NCI-H1694 treated with DMSO at 0.1 percent for 48 hours (cell line): ENCODE results near the gene SIGLEC7.
"Not testable (repeated sequence)": the region's sequence is repeated elsewhere in the genome, so short reads cannot be mapped to it uniquely, and the experiment has no call there.

Source experiments
- DNase-seq: peaks from one replicate; lab custom pipeline; 2025; lab: John Stamatoyannopoulos, UW

The SIGLEC7 gene

GRCh38 chr19:51139299-51140014 is 2.6 kb upstream of the SIGLEC7 start:
- DNase-seq: no peak

GRCh38 chr19:51140441-51140840 is 1.7 kb upstream of the SIGLEC7 start:
- DNase-seq: no peak

DNA sequence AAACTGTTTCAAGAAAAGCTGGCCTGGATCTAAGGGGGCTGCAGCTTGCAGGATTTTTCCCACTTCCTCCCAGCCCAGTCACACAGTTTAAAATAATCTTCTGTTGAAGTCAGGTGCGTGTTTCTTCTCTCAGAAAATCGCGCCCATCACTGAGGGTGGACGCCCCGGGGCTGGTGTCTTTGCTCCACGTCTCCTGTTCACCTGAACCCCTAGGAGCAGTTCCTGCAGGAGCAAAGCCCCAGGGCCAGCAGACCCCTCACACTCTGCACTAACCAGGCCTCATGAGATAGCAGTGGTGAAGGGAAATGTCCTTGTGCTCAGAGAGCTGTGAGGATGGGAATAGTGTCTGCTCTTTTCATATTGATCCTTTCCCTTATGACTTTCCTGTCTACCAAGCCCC is 920 bp upstream of the SIGLEC7 start:
- DNase-seq: no peak

DNA sequence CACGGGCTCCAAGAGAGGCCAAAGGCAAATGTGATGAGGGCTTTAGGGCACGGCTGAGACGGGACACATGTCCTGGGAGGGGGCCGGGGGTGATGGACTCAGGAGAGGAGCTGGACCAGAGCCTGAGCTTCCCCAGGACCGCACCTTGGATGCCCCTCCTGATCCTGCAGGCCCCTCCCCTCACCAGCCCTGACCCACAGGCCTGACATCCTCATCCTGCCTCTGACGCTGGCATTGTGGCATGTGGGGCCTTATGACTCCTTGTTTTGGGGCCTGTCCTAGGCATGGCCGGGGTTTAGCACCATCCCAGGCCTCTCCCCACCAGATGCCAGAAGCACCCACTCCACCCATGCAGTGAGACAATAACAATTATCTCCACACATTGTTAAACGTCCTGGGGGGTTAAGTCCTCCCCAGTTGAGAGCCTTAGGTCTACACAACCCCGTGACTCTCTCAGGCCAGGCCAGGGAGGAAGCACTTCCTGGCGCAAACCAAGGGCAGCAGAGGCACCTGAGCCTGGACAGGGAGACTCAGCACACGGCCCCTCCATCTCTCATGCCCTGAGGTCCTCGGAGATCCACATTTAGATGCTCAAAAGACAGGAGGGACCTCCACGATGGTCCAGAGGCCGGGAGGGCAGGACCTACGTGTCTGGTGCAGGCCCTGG is 841 bp downstream of the SIGLEC7 start:
- DNase-seq: not testable (repeated sequence)

DNA sequence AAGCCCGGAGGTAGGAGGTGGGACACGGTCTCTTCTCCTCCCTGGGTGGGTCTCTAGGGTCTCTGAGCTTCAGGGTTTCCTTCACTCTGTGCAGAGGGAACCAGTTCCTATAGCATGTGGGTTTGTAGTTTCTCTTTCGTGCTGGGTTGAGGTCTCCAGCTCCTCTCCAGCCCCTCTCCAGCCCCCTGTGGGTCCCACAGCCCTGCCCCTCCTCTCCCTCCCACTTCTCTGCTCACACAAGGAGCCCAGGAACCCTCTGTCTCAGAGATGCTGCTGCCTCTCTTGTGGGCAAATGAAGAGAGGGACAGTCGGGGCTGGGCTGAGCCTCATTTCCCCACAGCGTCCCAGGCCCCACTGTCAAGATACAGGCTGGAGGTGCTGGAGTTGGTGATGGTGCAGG is 1.4 kb downstream of the SIGLEC7 start:
- no peak for DNase-seq

DNA sequence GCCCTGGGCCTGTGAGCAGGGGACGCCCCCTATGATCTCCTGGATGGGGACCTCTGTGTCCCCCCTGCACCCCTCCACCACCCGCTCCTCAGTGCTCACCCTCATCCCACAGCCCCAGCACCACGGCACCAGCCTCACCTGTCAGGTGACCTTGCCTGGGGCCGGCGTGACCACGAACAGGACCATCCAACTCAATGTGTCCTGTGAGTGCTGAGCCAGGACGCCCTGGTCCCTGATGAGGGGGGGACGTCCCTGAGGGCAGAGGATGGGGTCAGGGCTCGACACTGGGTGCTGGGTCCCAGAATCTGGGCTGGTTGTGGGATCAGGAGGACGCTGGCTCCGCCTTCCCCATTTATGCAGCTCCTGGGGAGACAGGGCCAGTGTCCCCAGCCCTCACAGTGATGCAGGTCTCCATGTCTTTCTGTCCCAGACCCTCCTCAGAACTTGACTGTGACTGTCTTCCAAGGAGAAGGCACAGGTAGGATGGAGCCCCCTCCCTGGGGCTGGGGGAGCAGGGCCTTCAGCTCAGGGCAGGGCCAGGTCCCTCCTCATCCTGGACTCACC is 2.5 kb downstream of the SIGLEC7 start:
- no peak for DNase-seq

- no peak for DNase-seq
These were observed 3.9 kb downstream of the SIGLEC7 start for GRCh38 chr19:51145916-51146493.

GRCh38 chr19:51146751-51147150 is 4.7 kb downstream of the SIGLEC7 start:
- no peak for DNase-seq

- DNase-seq: no peak
These were observed 5.6 kb downstream of the SIGLEC7 start for GRCh38 chr19:51147663-51148062.

- no peak for DNase-seq
These were observed 6.5 kb downstream of the SIGLEC7 start for GRCh38 chr19:51148580-51148979.

DNA sequence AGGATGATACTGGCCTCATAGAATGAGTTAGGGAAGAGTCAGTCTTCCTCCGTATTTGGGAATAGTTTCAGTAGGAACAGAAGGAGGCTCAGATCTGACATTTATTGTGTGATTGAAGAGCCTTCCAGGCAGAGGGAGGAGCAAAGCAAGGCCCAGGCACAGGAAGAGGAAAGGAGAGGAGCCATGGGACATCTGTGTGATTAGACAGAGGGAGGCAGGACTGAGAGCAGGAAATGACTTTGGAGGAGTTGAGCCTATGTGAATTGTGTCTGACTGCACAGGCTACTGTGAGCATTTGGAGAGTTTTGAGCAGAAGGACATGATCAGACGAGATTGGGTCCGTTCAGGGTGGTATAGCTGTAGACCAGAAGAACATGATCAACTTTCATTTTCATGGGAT is 8.5 kb downstream of the SIGLEC7 start:
- DNase-seq: no peak

- no peak for DNase-seq
These were observed 14.6 kb downstream of the SIGLEC7 start for GRCh38 chr19:51156710-51157109.

GRCh38 chr19:51157265-51157664 is 15.2 kb downstream of the SIGLEC7 start:
- DNase-seq: no peak

GRCh38 chr19:51158474-51159129 is 16.5 kb downstream of the SIGLEC7 start:
- no peak for DNase-seq

DNA sequence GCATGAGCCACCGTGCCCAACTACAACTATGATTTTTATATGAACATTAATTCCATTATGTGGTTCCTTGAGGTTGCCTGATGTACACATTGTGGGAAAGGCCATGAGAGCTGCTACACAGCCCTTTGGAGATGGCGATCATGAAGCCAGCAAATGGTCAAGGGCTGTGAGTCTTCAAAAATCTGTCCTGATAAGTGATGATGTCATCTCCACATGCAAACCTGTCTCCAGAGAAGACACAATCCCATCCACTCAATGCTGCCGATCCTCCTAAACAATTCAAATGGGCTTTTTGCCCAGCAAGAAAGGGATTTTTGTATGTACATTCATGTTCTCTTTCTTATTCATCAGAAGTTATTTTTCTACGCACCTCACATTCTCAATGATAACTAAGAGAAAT is 17.6 kb downstream of the SIGLEC7 start:
- no peak for DNase-seq

DNA sequence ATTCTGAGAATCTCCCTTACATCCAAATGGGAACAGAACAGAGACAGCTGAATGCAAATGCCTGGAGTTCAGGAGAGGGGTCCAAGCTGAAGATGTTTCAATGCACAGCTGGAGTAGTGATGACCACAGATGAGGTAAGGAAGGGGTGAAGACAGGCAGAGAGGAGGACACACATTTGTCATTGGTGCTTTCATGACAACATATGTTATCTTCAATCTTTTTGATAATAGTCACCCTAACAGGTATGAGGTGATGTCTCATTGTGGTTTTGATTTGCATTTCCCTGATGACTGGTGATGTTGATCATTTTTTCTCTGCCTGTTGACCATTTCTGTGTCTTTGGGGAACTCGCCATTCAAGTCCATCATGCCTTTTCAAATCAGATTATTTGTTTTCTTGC is 19.2 kb downstream of the SIGLEC7 start:
- DNase-seq: no peak

DNA sequence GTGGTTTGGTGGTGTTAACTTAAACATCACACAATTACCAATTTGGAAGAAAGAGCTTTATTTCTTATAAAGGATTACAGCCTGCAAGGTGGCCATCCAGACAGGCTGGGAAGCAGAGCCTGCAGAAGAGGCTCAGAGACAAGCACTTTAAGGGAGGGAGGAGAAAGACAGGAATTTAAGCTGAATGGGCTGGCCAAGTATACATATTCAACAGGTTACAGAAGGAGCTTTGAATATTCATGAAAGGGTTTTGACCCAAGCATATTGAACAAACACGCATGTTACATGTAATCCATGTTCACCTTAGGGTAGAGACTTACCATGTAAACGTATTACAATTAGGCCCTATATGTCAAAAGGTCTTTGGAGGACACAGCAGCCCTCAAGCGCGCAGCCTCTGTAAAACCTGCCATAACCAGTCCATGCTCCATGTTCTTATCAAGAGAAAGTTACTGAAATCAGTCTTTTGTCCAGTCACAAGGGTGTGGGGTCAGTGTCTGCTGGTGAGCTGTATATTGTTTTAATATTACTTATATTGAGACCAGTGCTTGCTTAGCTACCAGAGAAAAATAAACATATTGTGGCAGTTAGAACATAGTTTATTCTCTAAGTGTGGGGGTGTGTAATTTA is 19.9 kb downstream of the SIGLEC7 start:
- DNase-seq: no peak

GRCh38 chr19:51163257-51163656 is 21.2 kb downstream of the SIGLEC7 start:
- DNase-seq: no peak

DNA sequence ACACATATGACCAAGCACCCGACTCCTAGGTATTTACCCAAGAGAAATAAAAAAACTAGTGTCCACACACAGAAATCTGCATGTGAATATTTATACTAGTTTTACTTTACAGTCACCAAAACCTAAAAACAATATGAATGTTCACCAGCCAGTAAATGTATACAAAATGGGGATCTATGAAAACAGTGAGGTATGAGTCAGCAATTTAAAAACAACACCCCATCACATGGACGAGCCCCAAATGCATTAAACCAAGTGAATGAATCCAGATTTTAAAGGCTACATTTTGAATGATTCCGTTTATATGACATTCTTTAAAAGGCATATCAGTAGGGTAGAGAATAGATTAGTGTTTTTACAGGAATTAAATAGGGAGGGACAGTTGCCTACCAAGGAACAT is 22.1 kb downstream of the SIGLEC7 start:
- DNase-seq: no peak

DNA sequence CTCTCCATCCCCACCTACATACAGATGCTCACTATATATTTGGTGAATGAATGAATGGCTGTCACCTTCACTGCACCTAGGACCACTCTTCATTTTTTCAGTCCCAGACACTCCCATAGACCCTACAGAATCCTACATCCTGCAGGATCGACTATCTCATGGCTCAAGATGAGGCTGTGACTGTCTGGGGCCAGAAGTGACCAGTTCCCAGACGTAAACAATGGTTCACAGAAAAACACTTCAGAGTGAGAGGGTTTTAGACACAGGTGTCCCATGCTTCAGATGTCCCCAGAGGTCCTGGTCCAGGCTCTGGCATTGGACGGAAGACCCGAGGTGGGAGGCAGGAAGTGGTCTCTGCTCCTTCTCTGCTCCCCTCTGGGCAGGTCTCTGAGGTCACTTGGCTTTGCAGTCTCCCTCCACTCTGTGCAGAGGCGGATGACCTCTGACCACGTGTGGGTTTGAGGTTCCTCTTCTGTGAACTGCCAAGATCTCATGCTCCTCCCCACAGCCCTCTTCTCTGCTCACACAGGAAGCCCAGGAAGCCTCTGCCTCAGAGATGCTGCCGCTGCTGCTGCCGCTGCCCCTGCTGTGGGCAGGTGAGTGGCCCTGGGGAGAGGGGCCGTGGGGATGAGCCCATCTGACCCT is 24.9 kb downstream of the SIGLEC7 start:
- no peak for DNase-seq

GRCh38 chr19:51168564-51169282 is 26.6 kb downstream of the SIGLEC7 start:
- no peak for DNase-seq
